ENCODE data around the gene CRIM1. TPM values are rescaled to one million over a fixed set of nuclear protein-coding genes. Genes with fewer than 3 reads are reported as not detected.

The CRIM1 gene
- total and polyA plus RNA-seq, 2 of the 8 experiments (the other 6 are each of a cell fraction or from before 2014, with no cell fraction given) = 9.4 to 28.4 TPM

- peaks cover 0 to 2% of the 10 kb centered on the region in 2 experiments for H4K20me1 ChIP-seq (replicated peaks in 1 of 2; ENCODE audit: control insufficient read depth in 1 of 2, insufficient read depth in 2 of 2, low read length in 2 of 2)
- H3K4ac ChIP-seq (replicated peaks; ENCODE audit: insufficient read length, low read depth, low read length) = no peak overlapping the region
- no peak for TF ChIP-seq CREB1 (IDR thresholded peaks at IDR 0.05)
- TF ChIP-seq SRF (IDR thresholded peaks at IDR 0.05; ENCODE audit: low read depth, low read length) = no peak
- no peak for TF ChIP-seq ZNF274 (IDR thresholded peaks at IDR 0.05; ENCODE audit: borderline replicate concordance, extremely low read depth, low read length)
- TF ChIP-seq GTF2F1 (IDR thresholded peaks at IDR 0.05; ENCODE audit: borderline replicate concordance, low read depth, low read length) = no peak
- TF ChIP-seq GABPA (IDR thresholded peaks at IDR 0.05; ENCODE audit: borderline replicate concordance, insufficient read depth, low read length) = no peak
- TF ChIP-seq POLR2AphosphoS5 (IDR thresholded peaks at IDR 0.05; ENCODE audit: low read depth, low read length) = no peak
- no peak for TF ChIP-seq BRCA1 (IDR thresholded peaks at IDR 0.05; ENCODE audit: low read depth, low read length)
- H3K79me1 ChIP-seq (ENCODE audit: low read depth, low read length) = no peaks in the 10 kb centered on the region
- no peak overlapping the region for H2BK120ac ChIP-seq (replicated peaks; ENCODE audit: low read depth, low read length)
- no peaks in the 10 kb centered on the region for H3K23me2 ChIP-seq (ENCODE audit: low read depth, low read length)
- DNase-seq (ENCODE audit: low read depth in 1 of 2, low spot score in 2 of 2) = no peak
- no peak overlapping the region for H4K5ac ChIP-seq (ENCODE audit: insufficient read length, low read depth, low read length)
- no peak overlapping the region for H2BK20ac ChIP-seq (ENCODE audit: low read length)
- H4K91ac ChIP-seq (replicated peaks; ENCODE audit: insufficient read length, low read length) = no peak overlapping the region
- no peak overlapping the region for H4K8ac ChIP-seq (ENCODE audit: extremely low read depth, insufficient read depth, low read length)
- no peak overlapping the region for H3K18ac ChIP-seq (ENCODE audit: extremely low read depth, low read length)
- no peak for FAIRE-seq
- H2AK5ac ChIP-seq (ENCODE audit: low read depth, low read length) = no peak overlapping the region
- H3K36me3 ChIP-seq (ENCODE audit: control insufficient read depth in 2 of 4, insufficient read depth in 4 of 4, low read length in 3 of 4) = peaks cover 0 to 17% (median 10%) of the 10 kb centered on the region in 4 experiments; a peak in 6 of 8 replicates
- H3K4me1 ChIP-seq (replicated peaks in 1 of 4; ENCODE audit: control insufficient read depth in 3 of 4, insufficient read depth in 4 of 4, low read length in 3 of 4) = no peaks in the 10 kb centered on the region
- H3K9ac ChIP-seq (replicated peaks in 1 of 4; ENCODE audit: extremely low read depth in 1 of 4, low read depth in 3 of 4, low read length in 3 of 4) = no peak overlapping the region
- no peak overlapping the region for H3K4me2 ChIP-seq (ENCODE audit: insufficient read depth in 1 of 2, low read depth in 2 of 2, low read length in 2 of 2)
- WGBS, 2 experiments (ENCODE audit: extremely low coverage in 1 of 2, insufficient coverage in 1 of 2, insufficient read length in 1 of 2, insufficient replicate concordance in 2 of 2, low coverage in 1 of 2, low lambda C conversion rate in 2 of 2, missing lambda C conversion rate in 1 of 2) = 94% methylated on average over 4 of the region's 4 CpGs; no CpG with 5 or more reads in 1 of the 2 experiments
- H3K27ac ChIP-seq (ENCODE audit: low read depth, low read length) = no peak overlapping the region
- H2BK12ac ChIP-seq (ENCODE audit: low read depth, low read length) = no peak overlapping the region
- H2BK5ac ChIP-seq (ENCODE audit: low read depth, low read length) = no peak overlapping the region
- H3K23ac ChIP-seq (ENCODE audit: insufficient read length) = no peak overlapping the region
- no peaks in the 10 kb centered on the region for H3K27me3 ChIP-seq (replicated peaks in 1 of 4; ENCODE audit: control insufficient read depth in 3 of 4, extremely low read depth in 1 of 4, insufficient read depth in 3 of 4, low read length in 3 of 4)
- no peak overlapping the region for H2BK15ac ChIP-seq (ENCODE audit: low read length)
- CTCF ChIA-PET (ENCODE audit: partially characterized antibody) = interaction anchor here (0.6 to 1.7 kb wide), 8 partner anchors 40 to 606 kb away, joined by 3 to 8 read pairs (median 4); no protein-coding TSS in a partner anchor
- H3K4me3 ChIP-seq (ENCODE audit: extremely low read depth in 1 of 4, insufficient read depth in 2 of 4, low read depth in 3 of 4, low read length in 4 of 4) = no peak overlapping the region
- POLR2A ChIA-PET (ENCODE audit: partially characterized antibody) = no interaction called here
- H2AFZ ChIP-seq (ENCODE audit: low read length) = no peak overlapping the region
- no peaks in the 10 kb centered on the region for H3K9me3 ChIP-seq (ENCODE audit: insufficient read depth in 2 of 2, low read depth in 1 of 2, low read length in 1 of 2)
- H3K14ac ChIP-seq (ENCODE audit: insufficient read length) = no peak overlapping the region
- H3K56ac ChIP-seq (replicated peaks; ENCODE audit: insufficient read length, low read depth, low read length) = no peak overlapping the region
- no peaks in the 10 kb centered on the region for H3K79me2 ChIP-seq (ENCODE audit: control insufficient read depth in 1 of 2, insufficient read depth in 2 of 2, low read length in 2 of 2)
Measured at GRCh38 chr2:36502081-36502480, 146.5 kb downstream of the CRIM1 start.
